ENCODE measurements around the gene CCL17.
"Not testable (repeated sequence)": the region's sequence is repeated elsewhere in the genome, so short reads cannot be mapped to it uniquely, and the experiment has no call there.

The CCL17 gene

GRCh38 chr16:57379579-57379978, 25.0 kb upstream of the CCL17 start:
- DNase-seq = no peak

- DNase-seq = no peak
These were observed 23.7 kb upstream of the CCL17 start for GRCh38 chr16:57380671-57381462.

- DNase-seq = no peak
These were observed 22.6 kb upstream of the CCL17 start for GRCh38 chr16:57381791-57382534.

- DNase-seq = no peak
These were observed 21.9 kb upstream of the CCL17 start for GRCh38 chr16:57382535-57383275.

GRCh38 chr16:57383276-57384247, 21.0 kb upstream of the CCL17 start:
- DNase-seq = no peak

GRCh38 chr16:57384248-57385070, 20.1 kb upstream of the CCL17 start:
- DNase-seq = no peak

- DNase-seq = no peak
These were observed 19.5 kb upstream of the CCL17 start for GRCh38 chr16:57385083-57385482.

GRCh38 chr16:57386381-57386951, 18.1 kb upstream of the CCL17 start:
- DNase-seq = peak; percentile 45

GRCh38 chr16:57387598-57388354, 16.8 kb upstream of the CCL17 start:
- no peak for DNase-seq

GRCh38 chr16:57388359-57389086, 16.0 kb upstream of the CCL17 start:
- no peak for DNase-seq

GRCh38 chr16:57389087-57389468, 15.5 kb upstream of the CCL17 start:
- no peak for DNase-seq

- no peak for DNase-seq
These were observed 13.8 kb upstream of the CCL17 start for GRCh38 chr16:57390636-57391295.

GRCh38 chr16:57391300-57391699, 13.3 kb upstream of the CCL17 start:
- DNase-seq = no peak

GRCh38 chr16:57391708-57392107, 12.9 kb upstream of the CCL17 start:
- no peak for DNase-seq

- DNase-seq = no peak
These were observed 11.9 kb upstream of the CCL17 start for GRCh38 chr16:57392694-57393093.

- DNase-seq = no peak
These were observed 10.1 kb upstream of the CCL17 start for GRCh38 chr16:57394444-57394843.

GRCh38 chr16:57395026-57395425, 9.5 kb upstream of the CCL17 start:
- no peak for DNase-seq

- DNase-seq = no peak
These were observed 7.8 kb upstream of the CCL17 start for GRCh38 chr16:57396786-57397185.

- not testable (repeated sequence) for DNase-seq
These were observed 7.1 kb upstream of the CCL17 start for GRCh38 chr16:57397493-57397892.
